ENCODE measurements around the gene PIGQ. TPM values are rescaled to one million over a fixed set of nuclear protein-coding genes. Genes with fewer than 3 reads are reported as not detected.

Gene PIGQ
- total and polyA plus RNA-seq, 2 of the 13 experiments (the other 11 are each of a cell fraction or from before 2014, with no cell fraction given), result 7.7 to 19.7 TPM

- WGBS (ENCODE audit: low lambda C conversion rate), result 95% methylated on average over 11 of the region's 29 CpGs
Measured at GRCh38 chr16:540645-541340, 29.0 kb upstream of the PIGQ start.

More at GRCh38 chr16:540645-541340, 29.0 kb upstream of the PIGQ start:
- intact Hi-C loops (cut with micrococcal nuclease; ENCODE audit: unreplicated experiment), result no loop called here
- H3K4me3 ChIP-seq (replicated peaks in 1 of 3; ENCODE audit: insufficient read depth in 1 of 3, low read depth in 2 of 3, low read length in 3 of 3), result no peak overlapping the region
- peaks cover 21% of the 10 kb centered on the region for H3K4me1 ChIP-seq (ENCODE audit: insufficient read depth, low read length)
- H3K79me2 ChIP-seq (ENCODE audit: insufficient read depth, low read length), result peaks cover 53% of the 10 kb centered on the region
- ChIA-PET CTCF (ENCODE audit: low intra/inter-chr PET ratio, low total read pairs) (no interaction called here), POLR2A (no interaction called here)
- H3K27ac ChIP-seq (ENCODE audit: extremely low read length, insufficient read depth, low read length), result no peak overlapping the region
- in situ Hi-C loops (cut with HindIII; ENCODE audit: extremely low pct_ligation_motif_present, low pct_unique_long_range_greater_than_20kb), result no loop called here
- TF ChIP-seq AGO2 (optimal IDR thresholded peaks at IDR 0.05; ENCODE audit: low read depth, low read length) (peak; percentile 52), HNRNPL (IDR thresholded peaks at IDR 0.05; ENCODE audit: low read depth, low read length) (peak; percentile 66; the same call in 1 of the 2 replicates), SMC3 (IDR thresholded peaks at IDR 0.05; ENCODE audit: low read length) (no peak), DPF2 (CRISPR knock-in tag; IDR thresholded peaks at IDR 0.05; ENCODE audit: borderline replicate concordance, low read depth) (no peak), ZNF780A (CRISPR knock-in tag; IDR thresholded peaks at IDR 0.05) (no peak), ZBTB8A (CRISPR knock-in tag; IDR thresholded peaks at IDR 0.05; ENCODE audit: borderline replicate concordance, low read depth) (no peak), ZNF761 (CRISPR knock-in tag; conservative IDR thresholded peaks at IDR 0.05) (no peak), IKZF1 (IDR thresholded peaks at IDR 0.05) (no peak), AKNA (CRISPR knock-in tag; IDR thresholded peaks at IDR 0.05; ENCODE audit: borderline replicate concordance) (no peak), ZNF501 (CRISPR knock-in tag; IDR thresholded peaks at IDR 0.05) (no peak), ZNF12 (CRISPR knock-in tag; IDR thresholded peaks at IDR 0.05) (no peak), ZFYVE20 (CRISPR knock-in tag; IDR thresholded peaks at IDR 0.05; ENCODE audit: borderline replicate concordance, low read depth) (no peak), CCAR2 (optimal IDR thresholded peaks at IDR 0.05; ENCODE audit: low read depth, low read length) (no peak), PRDM10 (CRISPR knock-in tag; IDR thresholded peaks at IDR 0.05; ENCODE audit: low read depth) (no peak), ZNF10 (CRISPR knock-in tag; IDR thresholded peaks at IDR 0.05; ENCODE audit: borderline replicate concordance, low read depth) (no peak), ZNF296 (CRISPR knock-in tag; conservative IDR thresholded peaks at IDR 0.05) (no peak)
- H3K9ac ChIP-seq (ENCODE audit: insufficient read depth, low read depth, low read length), result no peak overlapping the region
- no peaks in the 10 kb centered on the region for H4K20me1 ChIP-seq (ENCODE audit: insufficient read depth, low read length)
- H3K27me3 ChIP-seq (ENCODE audit: control insufficient read depth in 1 of 2, insufficient read depth in 2 of 2, low read length in 2 of 2), result no peaks in the 10 kb centered on the region
- ATAC-seq (no peak), FAIRE-seq (no peak), DNase-seq (ENCODE audit: low spot score) (no peak)
- no TSS peak for BruUV-seq (replicated peaks)
- no peak overlapping the region for H3K4me2 ChIP-seq (ENCODE audit: low read depth, low read length)
- no peaks in the 10 kb centered on the region for H3K9me3 ChIP-seq (ENCODE audit: low read length)
- H2AFZ ChIP-seq (ENCODE audit: low read length), result no peak overlapping the region
- peaks cover 13 to 16% of the 10 kb centered on the region in 2 experiments; a peak in 4 of 5 replicates for H3K36me3 ChIP-seq (replicated peaks in 1 of 2; ENCODE audit: control insufficient read depth in 1 of 2, insufficient read depth in 2 of 2, low read length in 2 of 2)

Data from HepG2 (cell line).